Sciatic nerve (tissue), 2 donors: ENCODE measurements around the gene DTHD1. TPM values are rescaled to one million over a fixed set of nuclear protein-coding genes. Genes with fewer than 3 reads are reported as not detected.

ENCODE experiments used
- ATAC-seq: fragments of 200-7000 bp; cut with Tn5 transposase; one replicate; pipeline ENCODE4 v1.9.1; 2020; ENCODE audit warnings: mild to moderate bottlenecking, moderate library complexity
- DNase-seq: peaks from one replicate; pipeline ENCODE4 v3.0.0-alpha.2; 2020; ENCODE audit warnings: low spot score
- intact Hi-C: fragments of 100-400 bp; cut with DNase I; formaldehyde crosslinking; loops from one replicate; pipeline ENCODE4 v1.14.2; 2022
- total RNA-seq: library from RNA; stranded (reverse); fragmentation: NEBNext Ultra II Directional; extraction: Animal tissue kit (Norgen Biotek cat#: 25700); gene quantifications from one replicate; pipeline ENCODE4 v1.2.1, GENCODE V29; 2021
- donor health status: DM: no; HTN: no; CAD: no.
- donor health status: DM: no; HTN: no; CAD: no.

The DTHD1 gene
- total RNA-seq, 1 donor from 2014 or later, result 0.62 TPM

GRCh38 chr4:36332023-36332781 is 50.8 kb downstream of the DTHD1 start:
- intact Hi-C loops, result no loop called here
- no peak for DNase-seq
- ATAC-seq, result no peak

DNA sequence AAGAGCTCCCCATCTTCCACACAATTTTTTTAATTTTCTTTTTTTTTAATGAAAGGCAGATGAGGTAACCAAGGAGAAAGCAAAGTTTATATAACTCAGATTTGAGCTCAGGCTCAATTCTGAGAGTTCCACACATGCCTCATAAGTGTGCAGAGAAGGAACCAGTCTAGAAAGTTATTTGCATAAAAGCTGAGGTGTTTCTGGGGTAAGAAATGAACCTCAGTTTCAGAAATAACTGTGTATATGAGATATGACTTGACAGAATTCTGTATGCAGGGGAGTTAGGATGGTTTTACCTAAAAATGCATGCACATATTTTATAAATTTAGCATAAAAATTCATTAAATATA is 51.3 kb downstream of the DTHD1 start:
- no peak for ATAC-seq
- DNase-seq, result no peak
- intact Hi-C loops, result no loop called here

DNA sequence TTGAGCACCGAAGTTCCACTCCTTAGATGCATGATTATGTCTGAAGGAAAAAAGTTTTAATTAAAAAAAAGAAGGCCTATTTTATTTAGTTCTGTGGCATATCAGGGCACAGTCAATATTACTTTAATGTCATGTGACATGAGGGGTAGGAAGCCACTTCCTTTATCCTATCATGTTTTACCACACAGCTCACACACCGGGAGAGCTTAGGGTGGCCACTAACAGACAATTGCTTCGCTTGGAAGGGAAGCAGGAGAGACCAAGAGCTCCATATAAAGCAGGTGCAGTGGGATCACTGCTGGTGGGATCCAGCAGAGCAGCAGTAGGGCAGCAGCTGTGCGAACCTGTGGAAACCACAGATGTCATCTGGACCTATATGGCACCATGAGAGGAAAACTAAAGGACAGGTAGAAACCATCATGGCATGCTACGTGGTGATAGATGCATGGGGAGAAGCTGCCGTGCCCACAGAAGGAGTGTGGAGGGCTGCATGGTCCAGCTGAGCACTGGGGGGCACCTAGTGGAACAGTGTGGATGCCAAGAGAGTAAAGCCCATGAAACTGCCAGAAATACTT is 52.0 kb downstream of the DTHD1 start:
- DNase-seq (no peak), ATAC-seq (no peak)
- intact Hi-C loops, result no loop called here

DNA sequence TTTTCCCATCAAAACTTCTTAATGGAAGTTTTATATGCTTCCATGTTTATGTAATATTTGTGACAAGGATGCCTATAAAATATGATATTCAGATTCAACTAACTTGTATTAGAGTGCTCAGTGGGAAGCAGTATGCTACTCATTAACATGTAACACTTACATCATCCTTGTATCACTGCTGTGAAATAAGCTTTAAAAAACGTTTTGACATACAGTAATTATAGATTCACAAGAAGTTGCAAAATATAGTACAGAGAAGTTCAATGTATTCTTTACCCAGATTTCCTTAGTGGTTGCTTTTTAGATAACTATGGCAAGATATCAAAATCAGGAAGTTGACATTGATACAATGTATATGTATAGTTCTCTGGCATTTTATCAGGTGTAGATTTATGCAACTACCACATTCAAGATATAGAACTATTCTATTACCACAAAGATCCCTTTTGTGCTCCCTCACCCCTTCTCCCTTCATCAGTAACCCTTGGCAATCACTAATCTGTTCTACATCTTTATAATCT is 56.3 kb downstream of the DTHD1 start:
- DNase-seq (no peak), ATAC-seq (no peak)
- intact Hi-C loops, result no loop called here

GRCh38 chr4:36338973-36339372 is 57.6 kb downstream of the DTHD1 start:
- intact Hi-C loops, result no loop called here
- DNase-seq, result no peak
- ATAC-seq, result no peak

DNA sequence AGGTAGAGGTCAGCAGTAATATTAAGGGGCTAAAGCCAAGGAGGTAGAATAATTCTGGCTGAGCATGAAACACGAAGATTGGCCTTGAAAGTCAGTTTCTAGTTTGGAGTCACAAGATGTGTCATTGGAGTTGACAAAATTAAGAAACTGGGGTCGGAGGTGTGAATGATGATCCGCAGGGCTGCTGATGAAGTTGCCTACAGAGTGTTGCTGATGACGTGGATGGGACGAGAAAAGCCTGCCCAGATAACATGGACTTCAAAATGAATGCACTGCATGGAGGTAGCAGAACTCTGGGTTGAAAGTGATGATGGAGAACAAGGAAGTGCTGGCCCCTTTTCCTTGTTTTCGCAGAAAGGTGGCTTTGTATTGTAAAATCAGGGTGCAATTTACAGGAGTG is 60.5 kb downstream of the DTHD1 start:
- intact Hi-C loops, result no loop called here
- no peak for ATAC-seq

DNA sequence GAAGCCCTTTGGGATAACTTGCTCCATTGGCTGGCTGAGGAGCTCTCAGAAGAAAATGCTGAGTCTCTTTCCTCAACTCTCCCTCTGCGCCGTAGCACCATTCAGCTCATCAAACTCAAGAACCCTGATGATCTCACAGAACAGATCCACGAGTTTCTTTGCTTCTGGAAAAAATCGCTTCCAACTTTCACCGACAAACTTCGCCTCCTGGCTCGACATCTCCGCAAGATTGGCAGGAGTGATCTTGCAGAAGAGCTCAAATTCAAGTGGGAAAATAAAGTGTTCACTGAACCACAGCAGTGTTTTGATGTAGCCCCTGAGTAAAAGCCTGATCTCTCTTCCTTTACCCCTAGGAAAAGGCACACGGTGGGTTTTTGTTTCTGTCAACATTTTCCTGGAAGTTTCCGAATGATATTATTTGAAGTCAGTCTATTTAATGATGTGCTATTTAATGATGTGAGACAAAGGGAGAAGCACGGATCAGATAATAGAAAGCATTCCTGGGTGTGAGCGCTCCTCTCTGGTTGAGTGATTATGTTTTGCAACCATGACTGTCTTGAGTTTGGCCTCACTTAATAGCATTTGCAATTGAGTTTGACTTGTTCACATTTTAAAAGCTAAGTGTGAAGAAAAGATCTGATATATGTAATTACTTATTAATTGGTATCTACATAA is 62.2 kb downstream of the DTHD1 start:
- DNase-seq, result no peak
- ATAC-seq, result no peak
- intact Hi-C loops, result no loop called here

More for the DNA sequence above, 60.5 kb downstream of the DTHD1 start:
- DNase-seq, result no peak

- no peak for ATAC-seq
- intact Hi-C loops, result no loop called here
- DNase-seq, result no peak
Observed at GRCh38 chr4:36348403-36348938, 67.1 kb downstream of the DTHD1 start.

DNA sequence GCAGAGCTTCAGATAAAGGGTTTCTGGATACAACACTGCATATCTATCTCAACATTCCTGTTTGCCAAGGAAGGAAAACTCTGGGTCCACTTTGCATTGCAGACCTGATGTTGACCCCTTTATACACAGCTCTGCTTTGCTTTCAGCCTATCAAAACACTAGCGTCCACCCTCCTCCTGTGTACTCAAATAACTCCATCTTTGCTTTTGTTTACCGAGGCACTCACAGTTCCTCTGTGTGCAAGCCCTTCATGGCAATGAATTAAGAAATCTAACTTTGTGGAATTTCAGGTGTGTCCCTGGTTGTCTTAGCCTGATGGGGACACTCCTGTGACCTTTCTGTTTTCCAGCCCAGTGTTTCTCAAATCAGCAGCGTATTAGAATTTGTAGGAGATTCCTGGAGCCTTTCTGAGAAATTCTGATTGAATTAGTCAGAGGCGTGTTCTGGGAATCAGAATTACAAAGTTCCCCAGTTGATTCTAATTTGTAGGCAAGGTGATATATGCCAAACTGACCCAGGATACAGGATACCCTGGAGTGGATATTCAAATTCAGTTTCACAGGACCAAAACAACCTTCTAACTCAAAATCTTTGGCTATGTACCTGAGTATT is 68.6 kb downstream of the DTHD1 start:
- intact Hi-C loops, result no loop called here
- ATAC-seq (no peak), DNase-seq (no peak)

GRCh38 chr4:36351082-36351666 is 69.8 kb downstream of the DTHD1 start:
- DNase-seq (peak; percentile 79), ATAC-seq (peak; percentile 71)
- intact Hi-C loops, result no loop called here

- DNase-seq, result no peak
- intact Hi-C loops, result no loop called here
- ATAC-seq, result no peak
Observed at GRCh38 chr4:36353998-36354397, 72.6 kb downstream of the DTHD1 start.

DNA sequence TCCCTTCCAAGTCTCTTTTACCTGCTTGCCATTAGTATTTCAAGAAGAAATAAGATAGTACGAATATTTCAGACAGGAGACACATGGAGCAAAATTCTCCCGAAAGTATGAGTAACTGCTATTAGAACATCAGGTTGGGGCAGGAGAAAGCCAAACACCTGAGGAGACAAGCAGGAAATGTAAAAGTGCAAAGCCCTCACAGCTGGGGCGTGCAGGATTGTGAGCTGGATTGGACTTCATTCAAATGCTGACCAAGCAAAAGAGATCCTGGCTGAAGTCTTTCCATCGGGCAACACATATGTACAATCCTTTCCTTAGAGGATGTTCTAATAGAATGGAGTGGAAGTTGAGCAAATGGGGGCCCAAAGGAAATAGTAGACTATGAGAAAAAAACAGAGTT is 76.8 kb downstream of the DTHD1 start:
- ATAC-seq (no peak), DNase-seq (no peak)
- intact Hi-C loops, result no loop called here

DNA sequence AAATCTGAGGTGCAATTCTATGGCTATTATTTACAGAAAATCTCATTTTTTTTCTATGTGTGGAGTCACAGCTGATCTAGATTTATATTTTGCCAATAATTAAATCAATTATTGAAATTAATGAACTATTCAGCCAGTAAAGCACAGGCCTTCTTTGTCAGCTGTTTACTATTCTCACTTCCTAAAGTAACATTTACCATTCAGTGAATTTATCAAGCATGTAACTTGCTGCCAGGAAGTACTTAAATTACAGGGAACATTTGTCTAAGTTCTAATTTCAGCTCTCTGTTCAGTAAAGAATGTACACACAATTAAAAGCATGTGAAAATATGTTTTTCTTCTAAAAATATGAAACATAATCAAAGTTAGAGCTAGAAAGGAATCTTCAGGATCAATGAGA is 79.3 kb downstream of the DTHD1 start:
- intact Hi-C loops, result no loop called here
- ATAC-seq (no peak), DNase-seq (no peak)

DNA sequence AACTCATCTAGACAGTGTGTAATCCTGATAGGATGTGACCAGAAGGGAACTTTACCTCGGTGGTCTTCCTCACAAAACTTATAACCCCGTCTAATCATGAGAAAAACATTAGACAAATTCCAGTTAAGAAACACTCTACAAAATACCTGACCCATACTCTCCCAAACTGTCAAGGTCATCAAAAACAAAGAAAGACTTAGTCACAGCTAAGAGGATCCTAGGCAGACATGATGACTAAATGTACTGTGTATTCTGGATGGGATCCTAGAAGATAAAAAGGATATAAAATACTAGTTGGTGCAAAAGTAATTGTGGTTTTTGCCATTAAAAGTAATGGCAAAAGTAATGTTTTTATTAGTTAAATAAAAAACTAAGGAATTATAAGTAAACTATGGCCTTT is 81.6 kb downstream of the DTHD1 start:
- DNase-seq (no peak), ATAC-seq (no peak)
- intact Hi-C loops, result no loop called here

DNA sequence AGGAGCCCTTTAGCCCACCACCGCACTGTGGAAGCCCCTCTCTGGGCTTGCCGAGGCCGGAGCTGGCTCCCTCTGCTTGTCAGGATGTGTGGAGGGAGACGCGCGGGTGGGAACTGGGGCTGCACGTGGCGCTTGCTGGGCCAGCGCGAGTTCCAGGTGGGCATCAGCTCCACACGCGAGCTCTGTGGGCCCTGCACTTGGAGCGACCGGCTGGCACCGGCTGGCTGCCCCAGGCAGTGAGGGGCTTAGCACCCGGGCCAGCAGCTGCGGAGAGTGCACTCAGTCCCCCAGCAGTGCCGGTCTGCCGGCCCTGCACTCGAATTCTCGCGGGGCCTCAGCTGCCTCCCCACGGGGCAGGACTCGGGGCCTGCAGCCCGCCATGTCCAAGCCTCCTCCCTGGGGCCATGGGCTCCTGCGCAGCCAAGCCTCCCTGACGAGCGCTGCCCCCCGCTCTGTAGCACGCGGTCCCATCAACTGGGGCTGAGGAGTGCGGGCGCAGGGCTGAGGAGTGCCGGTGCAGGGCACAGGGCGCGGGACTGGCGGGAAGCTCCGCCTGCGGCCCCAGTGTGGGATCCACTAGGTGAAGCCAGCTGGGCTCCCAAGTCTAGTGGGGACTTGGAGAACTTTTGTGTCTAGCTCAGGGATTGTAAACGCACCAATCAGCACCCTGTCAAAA is 93.6 kb downstream of the DTHD1 start:
- peak; percentile 50 for DNase-seq
- intact Hi-C loops, result no loop called here
- no peak for ATAC-seq

DNA sequence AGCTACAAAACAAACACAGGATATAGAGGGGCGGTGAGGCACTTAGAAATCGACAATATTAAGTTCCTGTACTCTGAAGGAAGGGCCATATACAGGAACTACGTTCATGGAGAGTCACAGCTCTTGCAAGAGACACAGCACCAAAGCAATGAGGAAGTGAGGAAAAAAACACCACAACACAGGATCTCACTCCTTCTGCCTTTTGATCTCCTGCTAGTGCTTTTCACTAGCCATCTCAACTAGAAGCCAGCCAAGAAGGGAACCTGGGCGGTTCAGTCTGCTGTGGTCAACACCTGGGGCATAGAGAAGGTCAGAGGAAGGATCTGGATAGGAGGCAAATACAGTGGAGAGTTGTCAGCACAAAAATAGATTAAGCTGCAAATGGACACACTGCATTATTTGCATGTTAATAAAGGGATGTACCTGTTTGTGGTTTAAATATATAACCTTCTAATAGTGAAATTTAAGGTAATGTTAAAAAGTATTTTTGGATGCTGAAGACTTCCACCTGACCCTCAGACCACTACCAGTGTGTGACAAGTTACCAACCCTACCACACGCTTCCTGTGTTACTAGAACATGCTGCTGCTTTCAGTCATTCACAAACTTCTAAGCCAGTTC is 104.6 kb downstream of the DTHD1 start:
- DNase-seq (no peak), ATAC-seq (peak; percentile 63)
- intact Hi-C loops, result no loop called here

DNA sequence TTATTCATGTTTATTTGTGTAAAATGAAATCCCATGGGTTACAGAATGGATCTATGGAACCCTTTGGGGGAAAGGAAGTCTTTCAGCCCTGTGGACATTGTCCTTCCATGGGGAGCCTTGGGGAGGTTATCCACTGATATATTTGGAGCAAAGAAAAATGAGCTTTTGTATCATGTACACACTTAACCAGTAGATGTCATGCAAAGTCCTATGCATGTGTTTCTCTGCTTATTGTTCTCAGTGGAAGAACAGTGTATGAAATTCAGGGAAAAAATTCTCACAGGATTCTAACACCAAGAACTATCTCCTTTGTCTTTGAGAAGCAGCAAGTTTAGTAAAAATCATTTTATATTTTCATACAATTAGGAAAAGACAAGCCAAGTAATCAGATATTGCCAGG is 105.3 kb downstream of the DTHD1 start:
- intact Hi-C loops, result no loop called here
- no peak for ATAC-seq
- DNase-seq, result no peak

DNA sequence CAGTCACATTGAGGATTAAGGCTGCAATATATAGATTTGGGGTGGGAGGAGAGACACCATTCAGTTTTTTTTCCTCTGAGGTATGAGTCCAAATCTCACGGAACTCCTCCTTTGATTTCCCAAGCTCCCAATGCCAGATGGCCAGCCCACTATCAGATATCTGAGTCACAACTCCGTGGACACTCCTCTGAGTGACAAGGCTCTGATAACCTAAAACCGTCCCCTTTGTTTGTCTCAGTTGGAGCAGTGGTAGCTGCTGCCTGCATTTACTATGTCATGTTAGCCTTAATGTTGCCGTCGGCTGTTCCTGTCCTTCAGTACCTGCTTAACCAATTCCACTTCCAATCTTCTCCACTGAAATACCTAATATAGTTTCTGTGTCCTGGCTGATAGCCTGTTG is 107.3 kb downstream of the DTHD1 start:
- intact Hi-C loops, result no loop called here
- no peak for ATAC-seq

More for the DNA sequence above, 107.3 kb downstream of the DTHD1 start:
- no peak for DNase-seq
